ENCODE results near the gene GZMB. TPM values are rescaled to one million over a fixed set of nuclear protein-coding genes. Genes with fewer than 3 reads are reported as not detected.

GZMB gene
- total RNA-seq (1 to 10 TPM; 2.2 to 5.1 TPM), polyA plus RNA-seq (10 to 100 TPM in 1 of 2 donors, 1 to 10 TPM in 1; 6.0 to 15.7 TPM)
- long read RNA-seq, donor 1, partial matches to known transcripts: 0 of 1 reads
- long read RNA-seq, donor 1, other reads (novel, unspliced or antisense): 0 of 1 reads
- long read RNA-seq, donor 2: 0 reads
- long read RNA-seq, donor 3, partial matches to known transcripts: 0 of 1 reads
- long read RNA-seq, donor 3, other reads (novel, unspliced or antisense): 0 of 1 reads
- long read RNA-seq, donor 4: 0 reads
- long read RNA-seq, donor 5, partial matches to known transcripts: 0 of 1 reads
- long read RNA-seq, donor 5, other reads (novel, unspliced or antisense): 0 of 1 reads

- ATAC-seq (ENCODE audit: insufficient read depth, low FRiP score) (no peak), DNase-seq (no peak)
- peaks cover 0 to 10% (median 4%) of the 10 kb centered on the region in 5 donors for H3K4me1 ChIP-seq (ENCODE audit: control insufficient read depth in 5 of 5, insufficient read depth in 5 of 5, low read length in 5 of 5)
- peaks cover 0 to 3% (median 0%) of the 10 kb centered on the region in 4 donors for H3K9me3 ChIP-seq (ENCODE audit: control insufficient read depth in 4 of 4, insufficient read depth in 3 of 4, low read length in 3 of 4)
- H3K27me3 ChIP-seq (ENCODE audit: control insufficient read depth in 3 of 3, insufficient read depth in 3 of 3, low read length in 2 of 3): no peaks in the 10 kb centered on the region
- no peak within 1 kb of the TSS for H3K4me3 ChIP-seq
- H3K36me3 ChIP-seq (ENCODE audit: control insufficient read depth in 4 of 4, insufficient read depth in 4 of 4, low read length in 4 of 4): no peaks in the 10 kb centered on the region
- H3K27ac ChIP-seq (ENCODE audit: low read depth in 1 of 2, low read length in 1 of 2): no peak within 1 kb of the TSS
- H3K9ac ChIP-seq (ENCODE audit: insufficient read depth in 1 of 2, low read length in 2 of 2): no peak within 1 kb of the TSS
- no peak for TF ChIP-seq CTCF (IDR thresholded peaks at IDR 0.05; ENCODE audit: control extremely low read depth, extremely low read depth)
- WGBS, 2 donors: 69 to 85% methylated on average over 2 of the region's 2 CpGs
Measured at GRCh38 chr14:24634158-24634557, at the start of gene GZMB. GZMB (minus strand) TSS chr14:24634190; CDS start chr14:24634160, 30 bp downstream.

GRCh38 chr14:24681056-24681455 lies 47.1 kb upstream of the GZMB start:
- no peak overlapping the region for H3K4me3 ChIP-seq
- 47 to 69% methylated on average over 1 of the region's 1 CpG for WGBS, 2 donors
- no peak overlapping the region for H3K9ac ChIP-seq (ENCODE audit: insufficient read depth in 1 of 2, low read length in 2 of 2)
- H3K4me1 ChIP-seq (ENCODE audit: control insufficient read depth in 5 of 5, insufficient read depth in 5 of 5, low read length in 5 of 5): peaks cover 0 to 2% (median 0%) of the 10 kb centered on the region in 5 donors
- peaks cover 0 to 2% (median 0%) of the 10 kb centered on the region in 4 donors for H3K9me3 ChIP-seq (ENCODE audit: control insufficient read depth in 4 of 4, insufficient read depth in 3 of 4, low read length in 3 of 4)
- ATAC-seq (ENCODE audit: insufficient read depth, low FRiP score) (no peak), DNase-seq (no peak)
- H3K27me3 ChIP-seq (ENCODE audit: control insufficient read depth in 3 of 3, insufficient read depth in 3 of 3, low read length in 2 of 3): no peaks in the 10 kb centered on the region
- H3K27ac ChIP-seq (ENCODE audit: low read depth in 1 of 2, low read length in 1 of 2): no peak overlapping the region
- H3K36me3 ChIP-seq (ENCODE audit: control insufficient read depth in 4 of 4, insufficient read depth in 4 of 4, low read length in 4 of 4): no peaks in the 10 kb centered on the region
- no peak for TF ChIP-seq CTCF (IDR thresholded peaks at IDR 0.05; ENCODE audit: control extremely low read depth, extremely low read depth)

GRCh38 chr14:24680516-24680915 lies 46.5 kb upstream of the GZMB start:
- no peak for TF ChIP-seq CTCF (IDR thresholded peaks at IDR 0.05; ENCODE audit: control extremely low read depth, extremely low read depth)
- Histone ChIP-seq H3K27me3 (ENCODE audit: control insufficient read depth in 3 of 3, insufficient read depth in 3 of 3, low read length in 2 of 3) (no peaks in the 10 kb centered on the region), H3K4me3 (no peak overlapping the region), H3K9me3 (ENCODE audit: control insufficient read depth in 4 of 4, insufficient read depth in 3 of 4, low read length in 3 of 4) (peaks cover 0 to 2% (median 0%) of the 10 kb centered on the region in 4 donors), H3K4me1 (ENCODE audit: control insufficient read depth in 5 of 5, insufficient read depth in 5 of 5, low read length in 5 of 5) (peaks cover 0 to 2% (median 0%) of the 10 kb centered on the region in 5 donors), H3K9ac (ENCODE audit: insufficient read depth in 1 of 2, low read length in 2 of 2) (no peak overlapping the region), H3K27ac (ENCODE audit: low read depth in 1 of 2, low read length in 1 of 2) (no peak overlapping the region), H3K36me3 (ENCODE audit: control insufficient read depth in 4 of 4, insufficient read depth in 4 of 4, low read length in 4 of 4) (no peaks in the 10 kb centered on the region)
- no peak for ATAC-seq (ENCODE audit: insufficient read depth, low FRiP score)
- DNase-seq: no peak
- WGBS, 2 donors: 73 to 85% methylated on average over 4 of the region's 4 CpGs
